Measurements from ENCODE around the gene RPAP3.

RPAP3 gene

GRCh38 chr12:47615711-47616110, 90.1 kb downstream of the RPAP3 start:
- no peak overlapping the region for H3K4me3 Mint-ChIP-seq
- H3K4me1 Mint-ChIP-seq: no peaks in the 10 kb centered on the region
- CTCF ChIA-PET: no interaction called here
- DNase-seq: no peak
- H3K9me3 Mint-ChIP-seq: peaks cover 24% of the 10 kb centered on the region
- no peaks in the 10 kb centered on the region for H3K27me3 Mint-ChIP-seq
- no peak overlapping the region for H3K27ac Mint-ChIP-seq
- no peaks in the 10 kb centered on the region for H3K36me3 Mint-ChIP-seq

DNA sequence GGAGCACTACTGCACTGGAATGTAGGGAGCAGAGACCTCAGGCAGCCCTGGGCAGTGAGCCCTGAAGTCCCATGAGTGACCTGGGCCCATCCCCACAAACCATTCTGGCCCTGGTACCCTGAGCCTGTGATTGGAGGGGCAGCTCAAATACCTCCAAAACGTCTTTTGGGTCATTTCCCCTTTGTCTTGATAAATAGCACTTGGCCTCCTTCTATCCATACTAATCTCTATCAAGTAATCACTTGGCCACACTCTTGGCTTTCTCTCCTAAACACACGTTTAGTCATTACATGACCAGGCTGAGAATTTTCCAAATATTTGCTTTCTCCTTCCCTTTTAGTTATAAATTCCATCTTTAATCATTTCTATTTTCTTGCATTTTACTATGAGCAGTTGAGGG, 91.3 kb downstream of the RPAP3 start:
- no peaks in the 10 kb centered on the region for H3K36me3 Mint-ChIP-seq
- H3K9me3 Mint-ChIP-seq: peaks cover 26% of the 10 kb centered on the region
- H3K27me3 Mint-ChIP-seq: no peaks in the 10 kb centered on the region
- no peak overlapping the region for H3K4me3 Mint-ChIP-seq
- no peak overlapping the region for H3K27ac Mint-ChIP-seq
- CTCF ChIA-PET: no interaction called here
- DNase-seq: no peak
- no peaks in the 10 kb centered on the region for H3K4me1 Mint-ChIP-seq

DNA sequence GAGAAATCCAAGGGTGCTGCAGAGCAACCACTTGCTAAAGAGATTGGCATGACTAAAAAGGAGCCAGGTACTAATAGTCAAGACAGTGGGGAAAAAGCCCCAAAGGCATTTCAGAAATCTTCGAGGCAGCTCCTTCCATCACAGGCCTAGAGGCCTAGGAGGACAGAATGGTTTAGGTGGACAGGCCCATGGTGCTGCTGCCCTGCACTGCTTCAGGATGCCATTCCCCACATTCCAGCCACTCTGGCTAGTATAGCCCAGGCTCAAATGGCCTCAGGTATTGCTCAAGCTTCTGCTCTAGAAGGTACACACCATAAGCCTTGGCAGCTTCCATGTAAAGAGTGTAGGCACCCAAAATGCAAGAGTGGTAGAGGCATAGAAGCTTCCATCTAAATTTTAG, 92.9 kb downstream of the RPAP3 start:
- H3K36me3 Mint-ChIP-seq: peaks cover 1% of the 10 kb centered on the region
- no peaks in the 10 kb centered on the region for H3K27me3 Mint-ChIP-seq
- no peak for DNase-seq
- no peaks in the 10 kb centered on the region for H3K4me1 Mint-ChIP-seq
- H3K4me3 Mint-ChIP-seq: no peak overlapping the region
- H3K9me3 Mint-ChIP-seq: peaks cover 30% of the 10 kb centered on the region
- H3K27ac Mint-ChIP-seq: no peak overlapping the region
- CTCF ChIA-PET: no interaction called here

GRCh38 chr12:47611906-47612305, 93.9 kb downstream of the RPAP3 start:
- H3K4me3 Mint-ChIP-seq: no peak overlapping the region
- CTCF ChIA-PET: no interaction called here
- H3K4me1 Mint-ChIP-seq: no peaks in the 10 kb centered on the region
- H3K27ac Mint-ChIP-seq: no peak overlapping the region
- H3K27me3 Mint-ChIP-seq: no peaks in the 10 kb centered on the region
- no peak for DNase-seq
- peaks cover 37% of the 10 kb centered on the region for H3K9me3 Mint-ChIP-seq
- peaks cover 4% of the 10 kb centered on the region for H3K36me3 Mint-ChIP-seq

Data from activated naive CD4-positive, alpha-beta T cell treated with anti-CD3 and anti-CD28 coated beads, Interleukin-2, amount 10 ng/mL, durations not matched to agents 7 days and 5 days (primary cell).